Endothelial cell (in vitro differentiated cells): Measurements from ENCODE around the gene SLC28A1. TPM values are rescaled to one million over a fixed set of nuclear protein-coding genes. Genes with fewer than 3 reads are reported as not detected.

ENCODE experiments used
- DNase-seq: peaks from one replicate; pipeline ENCODE4 v3.0.0; 2021; ENCODE audit warnings: low spot score
- H3K27ac Mint-ChIP-seq: one replicate; pipeline ENCODE4 v1.8.0; 2021; ENCODE audit warnings: mixed read lengths, inconsistent platforms; ENCODE audit not compliant: unreplicated experiment
- H3K27me3 Mint-ChIP-seq: one replicate; pipeline ENCODE4 v1.8.0; 2021; ENCODE audit warnings: mild to moderate bottlenecking, moderate library complexity, mixed read lengths, inconsistent platforms; ENCODE audit not compliant: unreplicated experiment
- H3K36me3 Mint-ChIP-seq: one replicate; pipeline ENCODE4 v1.8.0; 2021; ENCODE audit warnings: mild to moderate bottlenecking, low read depth, mixed read lengths, inconsistent platforms; ENCODE audit not compliant: unreplicated experiment
- H3K4me1 Mint-ChIP-seq: one replicate; pipeline ENCODE4 v1.8.0; 2021; ENCODE audit warnings: mild to moderate bottlenecking, mixed read lengths, inconsistent platforms; ENCODE audit not compliant: unreplicated experiment
- H3K4me3 Mint-ChIP-seq: one replicate; pipeline ENCODE4 v1.8.0; 2021; ENCODE audit warnings: mild to moderate bottlenecking, mixed read lengths, inconsistent platforms; ENCODE audit not compliant: unreplicated experiment
- H3K9me3 Mint-ChIP-seq: one replicate; pipeline ENCODE4 v1.8.0; 2021; ENCODE audit warnings: mixed read lengths, inconsistent platforms; ENCODE audit not compliant: unreplicated experiment
- CTCF ChIP-seq: fragments of 200-600 bp; sonication (generic); IDR thresholded peaks from one replicate; pipeline ENCODE4 v1.5.0; 2021; ENCODE audit warnings: antibody characterized with exemption; ENCODE audit not compliant: unreplicated experiment
- total RNA-seq: library from RNA; stranded (reverse); fragmentation: NEBNext Ultra II Directional; extraction: Animal tissue kit (Norgen Biotek cat#: 25700); gene quantifications from one replicate; pipeline ENCODE4 v1.2.1, GENCODE V29; 2021; ENCODE audit not compliant: unreplicated experiment

Gene SLC28A1
- total RNA-seq, 1 donor from 2014 or later, result not detected

- Mint-ChIP-seq H3K27me3 (peaks cover 2% of the 10 kb centered on the region), H3K36me3 (no peaks in the 10 kb centered on the region), H3K4me3 (no peak overlapping the region), H3K27ac (no peak overlapping the region), H3K4me1 (peaks cover 14% of the 10 kb centered on the region), H3K9me3 (no peaks in the 10 kb centered on the region)
- DNase-seq, result no peak
- no peak for TF ChIP-seq CTCF
Observed at GRCh38 chr15:84949845-84950569, 65.5 kb downstream of the SLC28A1 start.

DNA sequence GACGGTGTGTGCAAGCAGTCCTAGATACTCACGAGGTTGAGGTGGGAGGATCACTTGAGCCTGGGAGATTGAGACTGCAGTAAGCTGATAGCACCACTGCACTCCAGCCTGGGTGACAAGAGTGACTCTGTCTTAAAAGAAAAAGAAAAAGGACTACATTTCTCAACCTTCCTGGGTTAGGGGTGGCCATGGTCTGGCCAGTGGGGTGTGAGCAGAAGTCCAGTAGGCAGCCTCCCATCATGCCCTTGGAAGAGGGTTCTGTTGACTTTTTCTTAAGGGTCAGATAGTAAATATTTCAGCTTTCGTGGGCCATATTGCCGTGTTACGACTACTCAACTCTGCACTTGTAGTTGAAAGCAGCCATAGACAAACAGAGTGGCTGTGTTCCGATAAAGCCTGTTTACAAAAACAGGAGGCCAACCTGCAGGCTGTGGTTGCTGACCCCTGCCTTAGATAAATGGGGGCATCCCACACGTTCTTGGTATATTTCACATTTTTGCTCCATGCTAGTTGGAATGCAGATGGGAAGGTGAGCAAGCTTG is 66.2 kb downstream of the SLC28A1 start:
- Mint-ChIP-seq H3K27ac (no peak overlapping the region), H3K4me1 (peaks cover 14% of the 10 kb centered on the region), H3K9me3 (no peaks in the 10 kb centered on the region), H3K36me3 (no peaks in the 10 kb centered on the region), H3K4me3 (no peak overlapping the region), H3K27me3 (peaks cover 2% of the 10 kb centered on the region)
- TF ChIP-seq CTCF, result no peak
- no peak for DNase-seq

DNA sequence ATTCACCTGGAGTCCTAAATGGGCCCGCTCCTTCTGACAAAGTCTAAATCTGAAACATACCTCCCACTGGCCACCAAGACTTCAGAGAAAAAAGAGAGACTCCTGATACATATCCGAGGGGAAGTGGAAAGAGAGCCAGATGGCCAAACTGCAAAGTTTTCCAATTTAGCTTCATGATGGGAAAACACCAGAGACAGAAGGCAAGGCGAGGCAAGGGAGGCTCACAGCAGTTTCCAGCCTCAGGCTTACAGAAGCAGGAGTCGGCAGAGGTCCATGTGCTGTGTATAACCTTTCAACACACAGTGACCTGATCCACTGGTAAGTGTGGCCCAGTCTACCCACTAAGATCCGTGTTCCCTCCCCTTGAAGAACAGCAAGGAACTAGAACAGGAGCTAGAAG is 67.3 kb downstream of the SLC28A1 start:
- DNase-seq, result no peak
- Mint-ChIP-seq H3K27ac (no peak overlapping the region), H3K4me1 (peaks cover 24% of the 10 kb centered on the region), H3K9me3 (no peaks in the 10 kb centered on the region), H3K27me3 (peaks cover 2% of the 10 kb centered on the region), H3K36me3 (no peaks in the 10 kb centered on the region), H3K4me3 (no peak overlapping the region)
- no peak for TF ChIP-seq CTCF

DNA sequence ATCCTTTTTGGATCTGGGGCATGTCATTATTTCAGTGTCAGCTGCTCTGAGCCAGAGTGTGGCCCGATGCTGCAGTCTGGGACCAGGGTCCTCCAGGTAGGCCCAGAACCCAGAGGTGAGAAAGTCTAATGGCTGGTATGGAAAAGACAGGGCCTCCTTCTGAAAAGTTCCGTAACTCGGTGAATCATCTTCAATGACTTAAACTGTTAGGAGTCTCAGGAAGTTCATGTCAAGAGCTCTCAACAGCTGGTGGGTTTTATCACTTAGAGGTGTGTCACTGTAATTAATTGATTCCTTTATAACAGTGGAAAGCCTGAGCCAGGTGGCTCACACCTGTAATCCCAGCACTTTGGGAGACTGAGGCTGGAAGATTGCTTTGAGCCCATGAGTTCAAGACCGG is 68.7 kb downstream of the SLC28A1 start:
- H3K4me3 Mint-ChIP-seq, result no peak overlapping the region
- H3K36me3 Mint-ChIP-seq, result no peaks in the 10 kb centered on the region
- no peaks in the 10 kb centered on the region for H3K27me3 Mint-ChIP-seq

More for the DNA sequence above, 68.7 kb downstream of the SLC28A1 start:
- Mint-ChIP-seq H3K9me3 (no peaks in the 10 kb centered on the region), H3K27ac (no peak overlapping the region), H3K4me1 (peaks cover 24% of the 10 kb centered on the region)
- no peak for DNase-seq
- no peak for TF ChIP-seq CTCF
